Measurements from ENCODE around the gene PTPRN2. TPM values are rescaled to one million over a fixed set of nuclear protein-coding genes. Genes with fewer than 3 reads are reported as not detected.

Gene PTPRN2
- total RNA-seq, 1 experiment from 2014 or later, result 2.1 TPM

DNA sequence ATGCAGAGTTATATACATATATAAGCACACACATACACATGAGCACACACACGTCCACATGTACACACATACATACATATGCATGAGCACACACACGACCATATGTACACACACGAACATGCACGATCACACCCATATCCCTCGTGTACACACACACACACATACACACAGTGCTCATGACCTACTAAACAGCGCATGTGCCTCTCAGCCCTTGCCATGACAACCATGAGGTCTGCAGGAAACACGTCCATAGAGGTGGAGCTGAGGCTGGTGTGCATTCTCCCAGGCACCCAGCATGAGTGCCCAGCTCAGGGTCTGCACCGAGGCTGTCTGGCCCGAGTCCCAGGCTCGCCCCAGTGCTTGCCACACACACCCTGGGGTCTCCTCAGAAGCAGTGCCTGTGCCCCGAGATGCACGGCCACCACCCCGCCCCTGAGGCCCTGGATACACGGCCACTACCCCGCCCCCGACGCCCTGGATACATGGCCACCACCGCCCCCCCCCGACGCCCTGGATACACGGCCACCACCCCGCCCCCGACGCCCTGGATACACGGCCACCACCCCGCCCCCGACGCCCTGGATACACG, 721.2 kb downstream of the PTPRN2 start:
- ChIA-PET CTCF (no interaction called here), POLR2A (no interaction called here), RAD21 (ENCODE audit: low non-redundant PET in 1 of 2, low total read pairs in 2 of 2, uncharacterized antibody in 2 of 2, unreplicated experiment in 2 of 2) (no interaction called here)
- Histone ChIP-seq H3K9me3 (ENCODE audit: control insufficient read depth in 1 of 2, insufficient read depth in 1 of 2, low read depth in 1 of 2, low read length in 2 of 2) (no peaks in the 10 kb centered on the region), H3K4me2 (ENCODE audit: low read length) (no peak overlapping the region), H3K27ac (ENCODE audit: low read depth, low read length) (no peak overlapping the region), H3K79me2 (ENCODE audit: insufficient read depth, low read length) (no peaks in the 10 kb centered on the region), H3K4me3 (replicated peaks in 1 of 2; ENCODE audit: low read depth in 1 of 2, low read length in 2 of 2) (no peak overlapping the region), H4K20me1 (ENCODE audit: insufficient read depth) (no peaks in the 10 kb centered on the region), H3K9me2 (ENCODE audit: insufficient read depth) (no peaks in the 10 kb centered on the region), H3K9ac (ENCODE audit: low read length) (no peak overlapping the region), H3K27me3 (ENCODE audit: insufficient read depth, low read length) (no peaks in the 10 kb centered on the region), H3K4me1 (ENCODE audit: control insufficient read depth in 1 of 2, insufficient read depth in 2 of 2, low read length in 2 of 2) (no peaks in the 10 kb centered on the region), H2AFZ (ENCODE audit: low read depth, low read length, poor library complexity, severe bottlenecking) (no peak overlapping the region), H3K36me3 (ENCODE audit: control insufficient read depth in 1 of 2, insufficient read depth in 2 of 2, low read length in 2 of 2) (no peaks in the 10 kb centered on the region)
- BruUV-seq (replicated peaks), result no TSS peak
- intact Hi-C loops (cut with micrococcal nuclease), result no loop called here
- DNase-seq (ENCODE audit: low read depth, low spot score), result no peak
- no peak for ATAC-seq
- TF ChIP-seq YY1 (IDR thresholded peaks at IDR 0.05; ENCODE audit: extremely low read depth, insufficient replicate concordance, low read depth, low read length), result no peak
- TF ChIP-seq, protein P1, sequence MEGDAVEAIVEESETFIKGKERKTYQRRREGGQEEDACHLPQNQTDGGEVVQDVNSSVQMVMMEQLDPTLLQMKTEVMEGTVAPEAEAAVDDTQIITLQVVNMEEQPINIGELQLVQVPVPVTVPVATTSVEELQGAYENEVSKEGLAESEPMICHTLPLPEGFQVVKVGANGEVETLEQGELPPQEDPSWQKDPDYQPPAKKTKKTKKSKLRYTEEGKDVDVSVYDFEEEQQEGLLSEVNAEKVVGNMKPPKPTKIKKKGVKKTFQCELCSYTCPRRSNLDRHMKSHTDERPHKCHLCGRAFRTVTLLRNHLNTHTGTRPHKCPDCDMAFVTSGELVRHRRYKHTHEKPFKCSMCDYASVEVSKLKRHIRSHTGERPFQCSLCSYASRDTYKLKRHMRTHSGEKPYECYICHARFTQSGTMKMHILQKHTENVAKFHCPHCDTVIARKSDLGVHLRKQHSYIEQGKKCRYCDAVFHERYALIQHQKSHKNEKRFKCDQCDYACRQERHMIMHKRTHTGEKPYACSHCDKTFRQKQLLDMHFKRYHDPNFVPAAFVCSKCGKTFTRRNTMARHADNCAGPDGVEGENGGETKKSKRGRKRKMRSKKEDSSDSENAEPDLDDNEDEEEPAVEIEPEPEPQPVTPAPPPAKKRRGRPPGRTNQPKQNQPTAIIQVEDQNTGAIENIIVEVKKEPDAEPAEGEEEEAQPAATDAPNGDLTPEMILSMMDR (IDR thresholded peaks at IDR 0.05 in 2 of 3, conservative IDR thresholded peaks at IDR 0.05 in 1 of 3; ENCODE audit: borderline replicate concordance in 1 of 3, insufficient read depth in 1 of 3, low read depth in 2 of 3, low read length in 2 of 3), result no peak
- TF ChIP-seq ZNF274 (IDR thresholded peaks at IDR 0.05; ENCODE audit: low read depth, low read length), result no peak
- TF ChIP-seq EGR1 (IDR thresholded peaks at IDR 0.05; ENCODE audit: low read depth), result no peak
- TF ChIP-seq FOSL1 (IDR thresholded peaks at IDR 0.05; ENCODE audit: low read depth), result no peak
- TF ChIP-seq CBX3 (IDR thresholded peaks at IDR 0.05; ENCODE audit: low read depth), result no peak
- TF ChIP-seq SRF (IDR thresholded peaks at IDR 0.05; ENCODE audit: low read depth), result no peak
- no peak for TF ChIP-seq TCF7L2 (IDR thresholded peaks at IDR 0.05; ENCODE audit: borderline replicate concordance, extremely low read depth, insufficient read depth, insufficient read length)
- TF ChIP-seq EZH2 (IDR thresholded peaks at IDR 0.05), result no peak
- TF ChIP-seq EZH2phosphoT487 (IDR thresholded peaks at IDR 0.05; ENCODE audit: borderline replicate concordance), result no peak
- TF ChIP-seq RAD21 (IDR thresholded peaks at IDR 0.05; ENCODE audit: low read depth), result no peak
- TF ChIP-seq ZFX (IDR thresholded peaks at IDR 0.05), result no peak
- no peak for TF ChIP-seq SP1 (IDR thresholded peaks at IDR 0.05; ENCODE audit: low read depth)
